T-cell (primary cell): ENCODE results near the gene SNX27. TPM values are rescaled to one million over a fixed set of nuclear protein-coding genes. Genes with fewer than 3 reads are reported as not detected.
"Not testable (repeated sequence)": the region's sequence is repeated elsewhere in the genome, so short reads cannot be mapped to it uniquely, and the experiment has no call there.

Experiments
- ATAC-seq, 4 experiments: fragments of 200-7000 bp in 3 of 4; fragments of 150-1000 bp in 1 of 4; cut with Tn5 transposase; replicated peaks in 1 of 4; 1 replicate in 3 of 4; 2 replicates in 1 of 4; pipeline ENCODE4 v1.10.0; 2021; ENCODE audit warnings: moderate library complexity in 3 of 4, mild to moderate bottlenecking in 2 of 4, moderate number of reproducible peaks in 1 of 4
- CTCF ChIA-PET, 2 donors: fragments of 300-600 bp; sonication (Branson Sonifier 250); formaldehyde crosslinking; loops; one replicate each; lab custom pipeline; 2022; ENCODE audit warnings: antibody characterized with exemption in 2 of 2; lab: Charles Lee
- POLR2A ChIA-PET, 2 donors: fragments of 300-600 bp; sonication (Branson Sonifier 250); formaldehyde crosslinking; loops; one replicate each; lab custom pipeline; 2022; ENCODE audit warnings: antibody characterized with exemption in 2 of 2; lab: Charles Lee
- DNase-seq, 35 experiments: peaks; one replicate each; pipeline versions ENCODE4 v3.0.0 to v3.0.0-alpha.2; 2013 to 2023
- H3K27ac ChIP-seq: one replicate; pipeline ENCODE4 v1.5.1; 2013; ENCODE audit warnings: low read length
- H3K27me3 ChIP-seq, 2 experiments: replicated peaks in 1 of 2; 1 replicate in 1 of 2; 2 replicates in 1 of 2; pipeline versions ENCODE4 v1.6.1 to v1.7.0; 2013; ENCODE audit warnings: low read length in 1 of 2, mixed read lengths in 1 of 2; ENCODE audit not compliant: control insufficient read depth in 2 of 2, insufficient read depth in 2 of 2; ENCODE audit errors: extremely low read depth in 1 of 2
- H3K36me3 ChIP-seq, 2 donors: 1 replicate in 1 of 2; 2 replicates in 1 of 2; pipeline versions ENCODE4 v1.6.1 to v1.7.0; 2013; ENCODE audit warnings: low read length in 1 of 2; ENCODE audit not compliant: control insufficient read depth in 2 of 2, insufficient read depth in 1 of 2; ENCODE audit errors: extremely low read depth in 1 of 2
- H3K4me1 ChIP-seq, 2 experiments: 1 replicate in 1 of 2; 2 replicates in 1 of 2; pipeline versions ENCODE4 v1.6.1 to v1.7.0; 2013; ENCODE audit warnings: low read length in 2 of 2, mixed read lengths in 1 of 2; ENCODE audit not compliant: insufficient read depth in 2 of 2, control insufficient read depth in 1 of 2; ENCODE audit errors: extremely low read depth in 1 of 2
- H3K4me3 ChIP-seq, 2 donors: 1 replicate in 1 of 2; 2 replicates in 1 of 2; pipeline versions ENCODE4 v1.5.1 to v1.7.0; 2013; ENCODE audit warnings: mild to moderate bottlenecking in 2 of 2, low read length in 1 of 2, moderate library complexity in 1 of 2; ENCODE audit not compliant: control insufficient read depth in 1 of 2; ENCODE audit errors: extremely low read depth in 1 of 2
- H3K9me3 ChIP-seq: 2 replicates; pipeline ENCODE4 v1.7.0; 2013
- H3K27ac Mint-ChIP-seq, 2 donors: one replicate each; pipeline ENCODE4 v1.8.0; 2020 to 2021; ENCODE audit warnings: mild to moderate bottlenecking in 2 of 2, mixed read lengths in 2 of 2
- H3K27me3 Mint-ChIP-seq, 2 donors: one replicate each; pipeline ENCODE4 v1.8.0; 2021 to 2022; ENCODE audit warnings: mixed read lengths in 2 of 2
- H3K36me3 Mint-ChIP-seq: one replicate; pipeline ENCODE4 v1.8.0; 2021; ENCODE audit warnings: mixed read lengths
- H3K4me1 Mint-ChIP-seq, 3 donors: one replicate each; pipeline ENCODE4 v1.8.0; 2020 to 2022; ENCODE audit warnings: mixed read lengths in 3 of 3, mild to moderate bottlenecking in 1 of 3
- H3K4me3 Mint-ChIP-seq, 3 donors: one replicate each; pipeline ENCODE4 v1.8.0; 2020 to 2022; ENCODE audit warnings: mild to moderate bottlenecking in 3 of 3, mixed read lengths in 3 of 3, moderate library complexity in 3 of 3
- H3K9me3 Mint-ChIP-seq, 3 donors: one replicate each; pipeline ENCODE4 v1.8.0; 2020 to 2022; ENCODE audit warnings: mixed read lengths in 3 of 3
- WGBS: methylation state at CpG from one replicate; pipeline ENCODE4 v1.1.5; 2013; ENCODE audit warnings: missing lambda C conversion rate; ENCODE audit not compliant: insufficient coverage; 5-methylcytosine and 5-hydroxymethylcytosine counted together
- total RNA-seq, 35 experiments: library from RNA in 6 of 35; stranded (reverse) in 6 of 35; fragments of 120-200 nt in 1 of 35; gene quantifications; one replicate each; pipeline versions ENCODE4 v1.2.1 to v1.2.4 and lab custom pipeline; 2013 to 2026

Gene SNX27
- total RNA-seq, 5 donors from 2014 or later (not counting 1 experiment from before 2014, with no cell fraction given): 24.2 to 33.6 (median 31.6) TPM

- Histone ChIP-seq H3K27me3 (peaks cover 7 to 45% of the 10 kb centered on the region in 2 experiments), H3K4me1 (no peaks in the 10 kb centered on the region), H3K36me3 (no peaks in the 10 kb centered on the region), H3K9me3 (no peaks in the 10 kb centered on the region), H3K27ac (no peak overlapping the region), H3K4me3 (no peak overlapping the region)
- Mint-ChIP-seq H3K4me1 (no peaks in the 10 kb centered on the region), H3K9me3 (no peaks in the 10 kb centered on the region), H3K36me3 (no peaks in the 10 kb centered on the region), H3K4me3 (no peak overlapping the region), H3K27me3 (peaks cover 39 to 68% of the 10 kb centered on the region in 2 donors), H3K27ac (no peak overlapping the region)
- ChIA-PET CTCF (interaction anchor here (0.5 to 0.9 kb wide), 3 partner anchors 16 to 478 kb away, joined by 3 to 4 read pairs (median 3); no protein-coding TSS in a partner anchor), POLR2A (interaction anchor here (0.5 to 0.7 kb wide), 2 partner anchors 135 to 396 kb away, joined by 5 to 6 read pairs; no protein-coding TSS in a partner anchor)
- WGBS: 80% methylated on average over 6 of the region's 19 CpGs
- ATAC-seq: no peak
- DNase-seq: no peak
Measured at GRCh38 chr1:151728151-151729054, 116.6 kb downstream of the SNX27 start.

DNA sequence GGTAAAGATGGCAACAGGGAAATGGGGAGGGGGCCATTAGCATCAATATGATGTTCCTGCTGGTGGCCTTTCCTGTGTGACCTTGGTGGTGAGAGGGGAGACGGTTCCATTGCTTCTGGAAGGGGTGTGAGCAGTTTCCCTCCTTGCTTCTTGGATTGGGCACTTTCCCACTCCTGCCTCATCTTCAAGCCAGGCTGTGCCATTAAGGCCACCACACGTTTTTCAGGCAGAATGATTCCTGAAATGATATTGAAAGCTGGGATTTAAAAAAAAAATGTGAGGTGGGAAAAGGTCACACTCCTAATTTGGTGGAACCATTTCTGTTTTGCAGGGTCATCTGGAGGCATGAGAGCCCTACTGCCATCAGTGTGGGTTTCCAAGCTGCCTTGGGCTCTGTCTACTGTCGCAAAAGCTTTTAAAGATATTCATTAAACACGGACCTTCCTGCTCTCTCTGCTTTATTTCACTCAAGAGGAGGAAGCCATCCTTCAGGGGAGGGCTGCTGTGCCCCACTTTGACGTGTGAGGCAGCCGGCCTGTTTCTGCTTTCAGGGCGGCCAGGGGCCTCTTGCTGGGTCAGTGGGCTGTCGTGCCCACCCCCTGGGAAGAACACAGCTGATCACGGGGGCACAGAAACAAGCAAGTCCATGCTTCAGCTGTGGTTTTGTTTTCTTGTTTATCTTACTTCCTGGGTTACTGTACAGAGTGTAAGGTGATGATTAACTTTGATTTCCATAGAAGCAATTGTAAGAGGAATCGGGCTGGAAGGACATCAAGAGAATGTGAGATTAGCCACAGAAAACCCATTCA lies 117.5 kb downstream of the SNX27 start:
- DNase-seq: no peak
- Histone ChIP-seq H3K4me3 (no peak overlapping the region), H3K27me3 (peaks cover 3 to 40% of the 10 kb centered on the region in 2 experiments), H3K27ac (no peak overlapping the region), H3K36me3 (no peaks in the 10 kb centered on the region), H3K4me1 (no peaks in the 10 kb centered on the region), H3K9me3 (no peaks in the 10 kb centered on the region)
- Mint-ChIP-seq H3K9me3 (no peaks in the 10 kb centered on the region), H3K4me1 (no peaks in the 10 kb centered on the region), H3K4me3 (no peak overlapping the region), H3K27ac (no peak overlapping the region), H3K27me3 (peaks cover 37 to 62% of the 10 kb centered on the region in 2 donors), H3K36me3 (no peaks in the 10 kb centered on the region)
- POLR2A ChIA-PET: interaction anchor here in 1 of 2 donors (0.7 kb wide), 1 partner anchor 101 kb away, joined by 3 read pairs; no protein-coding TSS in a partner anchor
- CTCF ChIA-PET: interaction anchor here (0.5 to 0.9 kb wide), 2 partner anchors 16 to 479 kb away, joined by 3 to 4 read pairs; no protein-coding TSS in a partner anchor
- no peak for ATAC-seq
- 66% methylated on average over 6 of the region's 10 CpGs for WGBS

- Histone ChIP-seq H3K27ac (no peak overlapping the region), H3K36me3 (no peaks in the 10 kb centered on the region), H3K4me1 (no peaks in the 10 kb centered on the region), H3K9me3 (no peaks in the 10 kb centered on the region), H3K27me3 (peaks cover 3 to 35% of the 10 kb centered on the region in 2 experiments), H3K4me3 (no peak overlapping the region)
- no peaks in the 10 kb centered on the region for H3K36me3 Mint-ChIP-seq
- DNase-seq (no peak), ATAC-seq (no peak)
- H3K27me3 Mint-ChIP-seq: peaks cover 36 to 61% of the 10 kb centered on the region in 2 donors
- H3K27ac Mint-ChIP-seq: no peak overlapping the region
- H3K9me3 Mint-ChIP-seq: no peaks in the 10 kb centered on the region
- no peak overlapping the region for H3K4me3 Mint-ChIP-seq
- CTCF ChIA-PET: no interaction called here
- H3K4me1 Mint-ChIP-seq: peaks cover 0 to 1% (median 0%) of the 10 kb centered on the region in 3 donors
- no CpG with 5 or more reads among the region's 4 CpGs for WGBS
- POLR2A ChIA-PET: interaction anchor here in 1 of 2 donors (0.7 kb wide), 1 partner anchor 101 kb away, joined by 3 read pairs; no protein-coding TSS in a partner anchor
Measured at GRCh38 chr1:151729966-151730291, 118.1 kb downstream of the SNX27 start.

DNA sequence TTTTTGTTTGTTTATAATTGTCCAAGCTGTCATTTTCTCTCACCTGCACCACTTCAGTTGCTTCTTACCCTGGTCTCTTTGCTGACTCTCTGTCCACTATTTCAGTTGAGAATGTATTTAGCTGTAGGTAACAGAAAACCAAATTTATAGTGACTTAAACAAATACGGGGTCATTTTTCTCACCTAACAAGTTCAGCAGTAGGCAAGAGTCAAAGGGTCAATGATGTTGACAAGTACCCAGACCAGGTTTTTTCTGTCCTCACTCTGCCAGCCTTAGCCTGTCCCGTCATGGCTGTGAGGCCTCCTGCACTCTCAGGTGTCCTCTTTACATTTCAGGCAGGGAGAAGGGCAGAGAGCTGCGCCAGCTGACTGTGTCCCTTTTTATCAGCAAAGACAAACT lies 121.3 kb downstream of the SNX27 start:
- no peak for ATAC-seq
- Histone ChIP-seq H3K4me3 (no peak overlapping the region), H3K9me3 (no peaks in the 10 kb centered on the region), H3K36me3 (no peaks in the 10 kb centered on the region), H3K4me1 (no peaks in the 10 kb centered on the region), H3K27me3 (peaks cover 0 to 23% of the 10 kb centered on the region in 2 experiments), H3K27ac (no peak overlapping the region)
- POLR2A ChIA-PET: interaction anchor here in 1 of 2 donors (0.6 kb wide), 1 partner anchor 248 kb away, joined by 11 read pairs; no protein-coding TSS in a partner anchor
- Mint-ChIP-seq H3K36me3 (peaks cover 1% of the 10 kb centered on the region), H3K9me3 (peaks cover 7 to 10% (median 8%) of the 10 kb centered on the region in 3 donors), H3K27me3 (peaks cover 21 to 32% of the 10 kb centered on the region in 2 donors), H3K27ac (no peak overlapping the region), H3K4me3 (no peak overlapping the region), H3K4me1 (peaks cover 0 to 4% (median 0%) of the 10 kb centered on the region in 3 donors)
- DNase-seq: no peak
- WGBS: 90% methylated on average over 2 of the region's 3 CpGs
- CTCF ChIA-PET: no interaction called here

DNA sequence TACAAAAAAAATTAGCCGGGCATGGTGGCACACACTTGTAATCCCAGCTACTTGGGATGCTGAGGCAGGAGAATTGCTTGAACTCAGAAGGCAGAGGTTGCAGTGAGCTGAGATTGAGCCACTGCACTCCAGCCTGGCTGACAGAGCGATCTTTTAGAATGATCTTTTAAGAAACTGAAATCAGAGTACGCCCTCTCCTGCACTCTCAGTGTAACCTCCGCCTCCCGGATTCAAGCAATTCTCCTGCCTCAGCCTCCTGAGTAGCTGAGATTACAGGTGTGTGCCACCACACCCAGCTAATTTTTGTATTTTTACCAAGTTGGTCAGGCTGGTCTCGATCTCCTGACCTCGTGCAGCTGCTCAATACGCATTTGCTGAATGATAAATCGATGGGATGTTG lies 122.1 kb downstream of the SNX27 start:
- CTCF ChIA-PET, POLR2A ChIA-PET, H3K4me1 Mint-ChIP-seq, H3K4me3 Mint-ChIP-seq, H3K36me3 Mint-ChIP-seq, H3K27ac Mint-ChIP-seq, H3K36me3 ChIP-seq, H3K27ac ChIP-seq, H3K4me1 ChIP-seq, DNase-seq, ATAC-seq, H3K9me3 ChIP-seq, H3K4me3 ChIP-seq: not testable (repeated sequence)
- H3K9me3 Mint-ChIP-seq: peaks cover 8 to 13% (median 9%) of the 10 kb centered on the region in 3 donors
- peaks cover 16 to 23% of the 10 kb centered on the region in 2 donors for H3K27me3 Mint-ChIP-seq
- peaks cover 0 to 17% of the 10 kb centered on the region in 2 experiments for H3K27me3 ChIP-seq
- 77% methylated on average over 9 of the region's 9 CpGs for WGBS

DNA sequence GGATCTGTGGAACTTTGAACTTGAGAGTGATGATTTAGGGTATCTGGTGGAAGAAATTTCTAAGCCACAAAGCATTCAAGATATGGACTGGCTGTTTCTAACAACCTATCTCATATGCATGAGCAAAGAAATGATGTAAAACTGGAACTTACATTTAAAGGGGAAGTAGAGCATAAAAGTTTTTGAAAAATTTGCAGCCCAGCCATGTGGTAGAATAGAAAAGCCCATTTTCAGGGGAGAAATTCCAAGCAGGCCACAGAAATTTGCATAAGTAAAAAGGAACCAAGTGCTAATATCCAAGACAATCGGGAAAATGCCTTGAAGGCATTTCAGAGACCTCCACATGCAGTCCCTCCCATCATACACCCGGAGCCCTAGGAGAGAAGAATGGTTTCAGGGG lies 125.2 kb downstream of the SNX27 start:
- H3K27me3 Mint-ChIP-seq: peaks cover 5% of the 10 kb centered on the region in 2 donors
- peaks cover 0 to 7% of the 10 kb centered on the region in 2 experiments for H3K27me3 ChIP-seq
- no peaks in the 10 kb centered on the region for H3K36me3 ChIP-seq
- H3K4me3 ChIP-seq: no peak overlapping the region
- no peaks in the 10 kb centered on the region for H3K4me1 ChIP-seq
- no peaks in the 10 kb centered on the region for H3K9me3 ChIP-seq
- no peak overlapping the region for H3K4me3 Mint-ChIP-seq
- no peak for ATAC-seq
- DNase-seq: no peak
- WGBS: no CpG with 5 or more reads among the region's 2 CpGs
- no peak overlapping the region for H3K27ac ChIP-seq
- peaks cover 3% of the 10 kb centered on the region for H3K36me3 Mint-ChIP-seq
- H3K9me3 Mint-ChIP-seq: peaks cover 8 to 13% (median 9%) of the 10 kb centered on the region in 3 donors
- H3K27ac Mint-ChIP-seq: no peak overlapping the region
- POLR2A ChIA-PET: no interaction called here
- CTCF ChIA-PET: no interaction called here
- H3K4me1 Mint-ChIP-seq: peaks cover 0 to 4% (median 0%) of the 10 kb centered on the region in 3 donors
